DMS153 (cell line): ENCODE data around the gene GOLGA3.

Source experiments
- DNase-seq: peaks from one replicate; lab custom pipeline; 2025; lab: John Stamatoyannopoulos, UW

GOLGA3 gene

DNA sequence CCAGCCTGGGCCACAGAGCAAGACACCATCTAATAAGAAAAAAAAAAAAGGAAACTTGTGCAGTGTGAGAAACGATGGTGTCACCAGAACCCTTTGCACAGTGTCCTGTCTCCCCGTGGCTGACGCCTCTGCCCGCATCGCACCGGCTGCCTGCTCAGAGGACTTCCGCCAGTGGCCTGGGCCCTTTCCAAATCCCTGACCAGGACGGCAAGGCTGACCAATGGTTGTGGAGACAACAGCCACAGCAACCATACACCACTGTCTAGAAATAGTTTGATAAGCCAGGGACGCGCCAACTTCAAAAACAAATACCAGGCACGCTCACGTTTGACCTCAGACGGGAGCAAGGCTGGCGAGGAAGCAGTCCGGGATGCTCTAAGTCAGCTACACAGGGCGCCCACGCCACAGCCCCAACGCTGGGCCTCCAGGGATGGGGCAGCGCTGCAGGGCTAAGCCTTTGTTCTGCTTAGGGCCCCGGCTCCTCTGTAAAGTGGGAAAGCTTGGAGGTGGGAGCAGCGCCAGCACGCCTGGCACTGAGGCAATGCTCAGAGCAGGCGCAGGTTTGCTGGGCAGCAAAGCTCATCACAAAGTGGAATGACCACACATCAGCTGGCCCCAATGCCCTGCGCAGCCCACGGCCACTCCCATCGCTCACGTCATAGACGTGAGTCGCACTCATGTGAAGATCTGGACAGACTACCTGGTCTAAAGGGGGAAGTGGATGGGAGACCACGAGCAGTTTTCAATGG lies 105.5 kb downstream of the GOLGA3 start:
- no peak for DNase-seq

DNA sequence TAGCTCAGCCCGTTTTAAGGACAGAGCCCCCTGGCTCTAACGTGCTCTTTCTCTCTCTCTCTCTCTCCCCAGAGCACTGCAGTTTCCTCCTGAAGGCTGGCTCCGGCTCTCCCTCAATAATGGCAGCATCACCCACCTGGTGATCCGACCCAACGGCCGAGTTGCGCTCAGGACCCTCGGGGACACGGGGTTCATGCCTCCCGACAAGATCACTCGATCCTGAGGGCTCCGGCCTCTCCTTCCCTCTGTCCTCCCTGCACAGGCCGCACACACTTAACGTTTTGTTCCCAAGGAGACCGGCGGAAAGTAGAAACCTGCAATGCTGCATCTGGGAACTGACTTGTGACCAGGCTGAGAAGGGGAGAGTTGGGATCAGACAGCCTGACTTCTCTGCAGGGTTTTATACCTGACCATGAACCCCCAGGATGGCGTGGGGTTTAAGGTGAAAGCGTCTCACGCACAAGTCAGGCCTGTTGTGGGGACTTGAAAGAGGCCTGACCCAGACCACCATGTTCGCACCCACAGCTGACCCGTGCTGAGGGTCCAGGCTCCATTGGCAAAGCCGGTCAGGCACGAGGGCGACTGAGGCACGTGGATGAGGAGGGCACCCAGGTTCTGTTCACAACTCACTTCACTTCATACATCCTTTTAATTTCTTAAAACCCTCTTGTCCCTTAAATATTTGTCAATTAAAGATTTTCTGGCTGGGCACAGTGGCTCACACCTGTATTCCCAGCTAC lies 107.9 kb downstream of the GOLGA3 start:
- no peak for DNase-seq

GRCh38 chr12:132719954-132720324 lies 108.7 kb downstream of the GOLGA3 start:
- DNase-seq, result no peak

DNA sequence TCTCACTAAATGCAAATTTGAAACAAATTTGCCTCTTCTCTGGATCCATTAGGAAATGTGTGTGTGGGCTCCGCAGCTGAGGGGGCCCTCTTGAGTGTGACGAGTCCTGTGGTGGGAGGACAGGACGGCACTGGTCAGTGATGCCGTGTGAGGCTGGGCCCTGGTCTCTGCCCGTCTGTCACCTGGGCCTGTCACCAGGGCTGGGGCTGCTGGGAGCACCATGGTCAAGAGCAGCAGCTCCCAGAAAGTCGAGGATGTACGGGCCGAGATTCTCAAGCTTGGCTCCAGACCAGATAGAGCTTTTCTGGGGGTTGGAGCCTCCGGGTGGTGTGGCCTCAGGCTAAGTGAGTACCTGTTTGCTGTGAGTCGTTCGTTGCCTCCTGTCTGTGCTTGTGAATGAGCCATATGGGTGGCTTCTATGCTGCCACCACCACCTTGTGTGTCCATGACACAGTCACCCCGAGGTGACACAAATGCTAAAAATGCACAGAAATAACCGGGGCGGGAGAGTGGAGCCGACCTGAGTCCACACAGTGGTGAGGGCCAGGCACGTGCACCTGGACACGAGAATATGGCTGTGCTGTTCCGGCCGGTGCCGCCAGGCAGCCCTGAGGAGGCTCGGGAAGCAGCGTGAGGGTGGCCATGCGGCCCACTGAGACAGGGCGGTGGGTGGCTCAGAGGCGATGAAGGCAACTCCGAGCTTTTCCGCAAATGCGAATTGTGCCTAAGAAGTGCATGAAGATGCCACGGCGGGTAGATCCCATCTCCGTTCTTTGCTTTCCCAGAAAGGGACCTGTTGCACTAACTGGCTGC lies 109.3 kb downstream of the GOLGA3 start:
- DNase-seq, result no peak
